ENCODE results near the gene TNF.

TNF gene

GRCh38 chr6:31529329-31530150 lies 45.8 kb upstream of the TNF start (continued):
- TF ChIP-seq TSHZ1 (tag by site-specific recombination; IDR thresholded peaks at IDR 0.05; ENCODE audit: borderline replicate concordance) (no peak), ZIC2 (tag by site-specific recombination; IDR thresholded peaks at IDR 0.05) (peak; percentile 36; the same call in 1 of the 2 replicates), ZNF2 (tag by site-specific recombination; IDR thresholded peaks at IDR 0.05) (0 out of 2 replicates have a peak, but pooled peaks have one; percentile 46), ZNF596 (tag by site-specific recombination; IDR thresholded peaks at IDR 0.05) (no peak), ZNF473 (tag by site-specific recombination; IDR thresholded peaks at IDR 0.05) (no peak), ATF2 (tag by site-specific recombination; IDR thresholded peaks at IDR 0.05; ENCODE audit: low read depth) (no peak), ZNF692 (tag by site-specific recombination; IDR thresholded peaks at IDR 0.05) (peak; percentile 68; the same call in 1 of the 2 replicates), HOXD13 (CRISPR knock-in tag; IDR thresholded peaks at IDR 0.05; ENCODE audit: borderline replicate concordance) (no peak), ZNF670 (tag by site-specific recombination; IDR thresholded peaks at IDR 0.05; ENCODE audit: low read depth) (no peak), CTCF (tag by site-specific recombination; IDR thresholded peaks at IDR 0.05) (no peak), ZSCAN5A (tag by site-specific recombination; IDR thresholded peaks at IDR 0.05) (no peak), ZNF416 (tag by site-specific recombination; IDR thresholded peaks at IDR 0.05) (no peak), ZNF26 (tag by site-specific recombination; IDR thresholded peaks at IDR 0.05) (no peak), ZBTB10 (tag by site-specific recombination; IDR thresholded peaks at IDR 0.05) (no peak), RBAK (tag by site-specific recombination; IDR thresholded peaks at IDR 0.05) (no peak), SETDB1 (IDR thresholded peaks at IDR 0.05; ENCODE audit: insufficient read length, low read length) (no peak), ZNF423 (tag by site-specific recombination; IDR thresholded peaks at IDR 0.05) (no peak), ZNF202 (tag by site-specific recombination; IDR thresholded peaks at IDR 0.05; ENCODE audit: borderline replicate concordance) (no peak), ZNF830 (tag by site-specific recombination; IDR thresholded peaks at IDR 0.05; ENCODE audit: low read depth) (no peak), ZNF488 (tag by site-specific recombination; IDR thresholded peaks at IDR 0.05) (no peak)
